Activated CD4-positive, alpha-beta T cell treated with anti-CD3 and anti-CD28 coated beads, Interleukin-2, amount 50 U/mL, for 16 hours (primary cell): ENCODE results near the gene ZCCHC3.
A peak's percentile ranks its signal among the peaks of the same experiment; 100 is the strongest.
"Not testable (repeated sequence)": the region's sequence is repeated elsewhere in the genome, so short reads cannot be mapped to it uniquely, and the experiment has no call there.

Experiments used
- DNase-seq: peaks from one replicate; pipeline ENCODE4 v3.0.0-alpha.2; 2020

The ZCCHC3 gene

DNA sequence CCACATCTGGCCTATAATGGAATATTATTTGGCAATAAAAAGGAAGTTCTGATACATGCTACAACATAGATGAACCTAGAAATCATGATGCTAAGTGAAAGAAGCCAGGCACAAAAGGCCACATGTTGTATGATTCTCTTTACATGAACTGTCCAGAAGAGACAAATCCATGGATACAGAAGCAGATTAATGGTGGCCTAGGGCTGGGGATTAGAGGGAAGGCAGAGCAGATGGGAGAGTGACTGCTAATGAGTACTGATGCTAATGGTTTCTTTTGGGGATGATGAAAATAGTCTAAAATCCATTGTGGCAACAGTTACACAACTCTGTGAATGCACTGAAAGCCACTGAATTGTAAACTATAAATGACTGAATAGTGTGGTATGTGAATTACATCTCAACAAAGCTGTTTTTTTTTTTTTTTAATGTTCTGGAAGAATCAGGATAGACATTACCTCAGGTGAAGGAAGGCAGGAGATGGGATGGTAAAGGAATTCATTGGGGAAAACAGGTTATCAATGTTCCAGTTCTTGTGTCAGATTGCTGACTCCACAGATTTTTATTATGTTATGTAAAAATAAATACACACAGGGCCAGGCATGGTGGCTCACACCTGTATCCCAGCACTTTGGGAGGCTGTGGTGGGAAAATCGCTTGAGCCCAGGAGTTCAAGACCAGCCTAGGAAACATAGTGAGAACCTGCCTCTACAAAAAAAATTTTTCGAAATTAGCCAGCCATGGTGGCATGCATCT, 19.1 kb downstream of the ZCCHC3 start:
- no peak for DNase-seq

DNA sequence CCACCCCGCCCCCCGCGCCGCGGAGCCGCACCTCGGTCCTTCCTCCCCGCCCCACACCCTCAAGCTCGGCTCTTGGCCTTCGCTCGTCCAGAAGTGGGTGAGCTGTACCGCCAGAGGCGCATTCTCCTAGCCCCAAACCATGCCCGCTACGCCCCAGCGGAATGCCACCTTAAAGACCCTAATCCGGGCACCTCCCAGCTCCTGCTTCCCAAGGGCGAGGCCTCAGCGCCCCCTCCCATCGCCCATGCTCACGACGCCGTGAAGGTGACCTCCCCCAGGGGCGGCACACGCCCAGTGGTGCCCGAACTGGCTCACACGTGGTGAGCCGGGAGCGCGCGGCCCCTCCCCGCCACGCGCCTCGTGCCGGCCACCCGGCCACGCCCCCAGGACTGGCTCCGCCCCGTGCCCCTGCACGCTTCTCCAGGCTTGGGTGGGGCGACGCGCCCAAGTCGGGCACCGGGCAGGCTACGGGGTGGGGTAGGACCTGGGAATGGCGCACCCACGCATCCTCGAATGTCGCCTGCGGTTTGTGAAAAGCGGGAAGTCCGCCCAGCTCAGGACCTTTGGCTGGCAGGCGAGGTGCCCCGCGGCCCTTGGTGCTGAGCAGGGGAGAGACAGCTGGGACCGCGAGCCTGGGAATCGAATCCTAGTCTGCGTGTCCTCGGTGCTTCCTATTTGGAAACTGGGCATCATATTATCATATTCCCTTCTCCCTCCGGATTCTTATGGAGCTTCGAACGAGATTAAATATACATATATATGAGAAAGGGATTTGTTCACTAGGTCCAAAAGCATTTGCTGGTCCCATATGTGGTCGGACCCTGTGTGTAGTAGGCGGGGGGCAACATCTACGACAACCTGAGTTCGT, 27.0 kb downstream of the ZCCHC3 start:
- DNase-seq: peak; percentile 92

DNA sequence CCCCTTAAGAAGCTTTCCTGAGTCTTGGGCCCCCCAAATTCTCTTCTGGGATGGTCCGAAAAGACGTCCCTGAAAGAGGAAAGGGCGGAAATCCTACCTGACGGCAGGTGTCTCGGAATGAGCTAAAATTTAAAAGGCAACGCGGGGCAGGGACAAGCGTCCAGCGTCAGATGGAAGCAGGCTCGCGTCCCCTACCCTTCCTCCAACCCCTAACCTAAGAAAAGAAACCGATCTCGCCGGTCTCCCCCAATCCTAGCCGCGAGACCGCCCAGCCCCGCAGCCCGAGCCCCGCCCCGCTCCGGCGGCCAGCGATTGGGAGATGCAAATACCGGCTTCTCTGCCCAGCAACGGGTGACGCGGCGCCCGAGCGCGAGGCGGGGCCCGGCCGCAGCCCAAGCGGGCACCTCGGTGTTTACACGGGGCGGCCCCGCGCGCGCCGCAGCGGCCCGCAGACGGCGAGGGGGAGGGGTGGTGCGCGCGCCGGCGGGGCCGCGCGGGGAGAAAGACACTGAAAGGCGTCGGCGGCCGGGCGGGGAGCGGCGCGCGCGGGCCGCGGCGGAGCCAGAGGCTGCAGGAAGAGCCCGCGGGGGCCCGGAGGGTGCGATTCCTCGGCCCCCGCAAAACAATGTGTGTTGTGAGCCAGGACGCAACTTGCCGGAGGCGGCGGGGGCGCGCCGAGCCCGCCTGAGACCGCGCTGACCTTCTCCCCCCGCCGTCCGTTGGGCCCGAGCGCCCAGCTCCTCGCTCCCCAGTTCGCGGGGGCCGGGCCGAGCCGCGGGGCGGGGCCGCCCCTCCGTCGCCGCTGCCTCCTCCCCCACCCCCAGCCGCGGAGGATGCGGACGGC, 27.9 kb downstream of the ZCCHC3 start, which contains the start of gene SOX12:
Gene SOX12, plus strand, starts transcription at position 508 of the 844 bp plus-strand sequence. CDS start 373 bp downstream, outside the sequence.
- peak; percentile 97 for DNase-seq

DNA sequence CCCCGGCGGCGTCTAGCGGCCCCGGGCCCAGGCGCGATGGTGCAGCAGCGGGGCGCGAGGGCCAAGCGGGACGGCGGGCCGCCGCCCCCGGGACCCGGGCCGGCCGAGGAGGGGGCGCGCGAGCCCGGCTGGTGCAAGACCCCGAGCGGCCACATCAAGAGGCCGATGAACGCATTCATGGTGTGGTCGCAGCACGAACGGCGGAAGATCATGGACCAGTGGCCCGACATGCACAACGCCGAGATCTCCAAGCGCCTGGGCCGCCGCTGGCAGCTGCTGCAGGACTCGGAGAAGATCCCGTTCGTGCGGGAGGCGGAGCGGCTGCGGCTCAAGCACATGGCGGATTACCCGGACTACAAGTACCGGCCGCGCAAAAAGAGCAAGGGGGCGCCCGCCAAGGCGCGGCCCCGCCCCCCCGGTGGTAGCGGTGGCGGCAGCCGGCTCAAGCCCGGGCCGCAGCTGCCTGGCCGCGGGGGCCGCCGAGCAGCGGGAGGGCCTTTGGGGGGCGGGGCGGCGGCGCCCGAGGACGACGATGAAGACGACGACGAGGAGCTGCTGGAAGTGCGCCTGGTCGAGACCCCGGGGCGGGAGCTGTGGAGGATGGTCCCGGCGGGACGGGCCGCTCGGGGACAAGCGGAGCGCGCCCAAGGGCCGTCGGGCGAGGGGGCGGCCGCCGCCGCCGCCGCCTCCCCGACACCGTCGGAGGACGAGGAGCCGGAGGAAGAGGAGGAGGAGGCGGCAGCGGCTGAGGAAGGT, 28.7 kb downstream of the ZCCHC3 start:
- peak; percentile 35 for DNase-seq

DNA sequence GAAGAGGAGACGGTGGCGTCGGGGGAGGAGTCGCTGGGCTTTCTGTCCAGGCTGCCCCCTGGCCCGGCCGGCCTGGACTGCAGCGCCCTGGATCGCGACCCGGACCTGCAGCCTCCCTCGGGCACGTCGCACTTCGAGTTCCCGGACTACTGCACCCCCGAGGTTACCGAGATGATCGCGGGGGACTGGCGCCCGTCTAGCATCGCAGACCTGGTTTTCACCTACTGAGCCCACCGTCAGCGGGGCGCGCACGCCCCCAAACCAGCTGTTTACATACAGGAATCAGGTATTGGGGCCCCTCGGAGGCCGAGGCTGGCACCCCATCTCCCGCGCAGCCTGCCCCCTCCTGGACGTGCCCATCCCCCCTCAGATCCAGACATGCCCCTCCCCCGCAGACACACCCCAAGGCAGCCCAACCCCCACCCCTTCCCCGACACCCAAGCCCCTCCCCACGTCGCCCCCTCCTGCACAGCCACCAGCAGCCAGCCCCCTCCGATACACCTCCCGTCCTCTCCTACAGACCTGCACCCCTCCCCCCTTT, 29.3 kb downstream of the ZCCHC3 start:
- DNase-seq: no peak

DNA sequence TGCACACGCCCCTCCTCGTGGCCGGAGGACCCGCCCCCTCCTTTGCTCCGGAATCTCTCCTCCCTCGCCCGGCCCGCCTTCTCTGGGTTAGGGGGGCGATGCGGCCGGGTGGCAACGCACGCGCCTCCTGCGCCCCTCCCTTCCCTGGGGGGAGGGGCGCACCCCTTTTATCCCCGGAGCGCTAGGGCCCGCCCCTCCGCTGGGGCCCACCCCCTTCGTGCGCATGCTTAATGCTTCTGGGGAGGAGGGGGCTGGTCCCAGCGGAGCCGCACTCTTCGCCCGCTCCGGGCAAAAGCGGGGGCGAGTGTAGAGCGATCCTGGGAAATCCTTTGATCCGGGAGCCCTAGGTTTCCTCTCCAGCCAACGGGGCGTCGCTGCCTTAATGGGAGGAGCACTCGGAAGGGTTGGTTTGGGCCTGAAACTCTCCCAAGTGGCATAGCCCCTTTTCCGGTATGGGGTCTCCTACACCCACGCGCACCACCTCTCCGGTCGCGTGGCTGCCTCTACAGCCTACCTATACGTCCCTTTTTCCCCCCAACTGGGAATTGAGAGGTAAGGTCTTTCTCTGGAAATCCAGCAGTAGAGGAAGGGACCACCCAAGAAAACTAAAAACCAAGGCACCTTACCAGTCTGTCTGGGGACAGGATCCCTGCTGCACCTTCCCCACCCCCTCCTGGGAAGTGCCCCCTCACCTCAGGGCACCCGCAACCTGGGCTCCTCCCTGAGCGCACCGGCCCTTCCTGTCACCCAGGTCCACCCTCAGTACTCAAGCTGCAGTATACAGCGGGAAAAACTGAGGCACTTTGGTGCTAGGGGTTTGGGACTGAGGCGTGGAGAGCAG, 30.0 kb downstream of the ZCCHC3 start:
- peak; percentile 68 for DNase-seq

DNA sequence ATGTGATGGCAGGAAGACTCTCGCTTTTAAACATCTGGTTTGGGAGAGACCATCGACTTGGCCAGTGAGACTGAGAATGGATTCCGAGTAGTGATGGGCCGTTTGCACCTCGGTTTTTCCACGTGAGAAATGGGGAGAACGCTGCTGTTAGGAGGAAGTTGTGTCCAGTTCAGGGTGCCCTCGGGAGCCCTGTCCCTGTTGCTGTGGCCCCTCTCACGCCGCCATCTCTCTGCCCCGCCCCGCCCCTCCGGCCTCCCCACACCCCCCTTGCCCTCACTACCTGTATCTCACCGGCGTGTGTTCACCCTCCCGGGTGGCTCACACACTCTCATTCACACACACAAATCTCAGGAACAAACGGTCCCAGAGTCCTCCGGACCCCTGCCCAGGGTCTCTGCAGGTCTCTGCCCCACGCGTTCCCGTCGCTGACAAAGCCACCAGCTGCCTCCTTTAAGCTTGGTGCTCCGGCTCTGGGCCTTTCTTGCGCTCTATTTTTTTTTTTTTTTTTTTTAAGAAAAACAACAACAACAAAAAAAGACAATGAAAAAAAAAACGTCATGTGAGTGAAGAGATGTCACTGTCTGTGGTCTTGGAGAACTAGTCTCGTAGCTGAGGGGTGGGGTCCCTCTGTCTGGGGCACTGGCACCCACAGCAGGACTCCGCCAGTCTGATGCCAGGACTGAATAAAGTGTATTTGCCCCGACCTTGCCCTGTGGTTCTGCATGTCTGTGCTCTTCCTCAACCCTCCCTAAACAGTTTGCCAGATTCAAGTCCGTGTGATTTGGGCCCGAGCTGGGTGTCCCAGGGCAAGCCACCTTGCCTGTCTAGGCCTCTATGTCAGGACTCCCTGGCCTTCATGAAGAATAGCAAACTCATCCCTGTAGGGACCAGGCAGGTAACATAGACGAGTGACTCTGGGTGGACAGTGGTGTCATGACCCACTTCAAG, 30.9 kb downstream of the ZCCHC3 start:
- no peak for DNase-seq

DNA sequence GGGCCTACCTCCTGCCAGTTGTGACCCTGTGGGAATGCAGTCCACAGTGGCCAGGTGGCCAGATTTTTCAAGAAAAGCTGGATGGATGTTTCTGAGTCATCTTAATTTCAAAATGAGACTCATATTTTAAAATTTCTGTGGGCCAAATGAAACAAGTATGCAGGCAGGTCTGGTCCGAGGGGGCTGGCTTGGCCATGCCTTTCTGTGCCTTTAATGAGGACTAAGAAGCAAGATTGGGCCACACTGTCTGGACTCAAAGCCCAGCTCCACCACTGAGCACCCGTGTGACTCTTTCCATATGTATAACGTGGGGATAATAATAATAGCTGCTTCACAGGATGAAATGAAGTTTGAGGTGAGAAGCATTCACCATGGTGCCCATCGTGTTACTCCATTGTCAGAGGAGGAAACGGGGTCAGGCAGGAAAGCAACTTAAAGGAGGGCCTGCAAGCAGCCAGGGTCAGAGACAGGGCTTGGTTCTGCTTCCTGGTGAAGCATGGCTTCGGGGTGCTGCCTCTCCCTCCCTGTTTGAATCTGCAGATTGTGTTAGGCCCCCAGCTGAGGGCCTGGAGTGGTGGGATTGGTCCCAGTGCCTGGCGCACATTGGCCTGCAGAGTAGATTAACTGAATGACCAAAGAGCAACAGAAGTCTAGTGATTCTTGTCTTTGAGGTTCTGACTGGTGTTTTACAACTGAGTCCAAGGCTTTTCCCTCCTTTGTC, 31.8 kb downstream of the ZCCHC3 start:
- DNase-seq: no peak

DNA sequence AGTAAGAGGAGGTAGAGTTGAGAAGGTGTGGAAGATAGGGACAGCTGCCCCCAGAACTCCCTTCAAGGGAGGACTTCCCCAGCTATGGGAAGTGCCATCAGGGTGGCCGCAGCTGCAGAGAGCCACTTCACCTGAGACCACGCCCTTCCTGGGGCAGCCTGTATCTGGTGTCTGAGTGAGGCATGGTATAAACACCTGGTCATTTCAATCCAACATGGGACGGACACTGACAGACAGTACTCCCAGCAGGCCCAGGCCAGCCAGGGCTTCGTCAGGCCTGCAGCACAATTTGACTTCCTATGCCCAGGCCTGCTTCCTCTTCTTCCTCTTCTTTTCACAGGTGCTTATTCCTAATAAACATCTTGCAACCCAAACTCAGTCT, 32.5 kb downstream of the ZCCHC3 start:
- DNase-seq: no peak

DNA sequence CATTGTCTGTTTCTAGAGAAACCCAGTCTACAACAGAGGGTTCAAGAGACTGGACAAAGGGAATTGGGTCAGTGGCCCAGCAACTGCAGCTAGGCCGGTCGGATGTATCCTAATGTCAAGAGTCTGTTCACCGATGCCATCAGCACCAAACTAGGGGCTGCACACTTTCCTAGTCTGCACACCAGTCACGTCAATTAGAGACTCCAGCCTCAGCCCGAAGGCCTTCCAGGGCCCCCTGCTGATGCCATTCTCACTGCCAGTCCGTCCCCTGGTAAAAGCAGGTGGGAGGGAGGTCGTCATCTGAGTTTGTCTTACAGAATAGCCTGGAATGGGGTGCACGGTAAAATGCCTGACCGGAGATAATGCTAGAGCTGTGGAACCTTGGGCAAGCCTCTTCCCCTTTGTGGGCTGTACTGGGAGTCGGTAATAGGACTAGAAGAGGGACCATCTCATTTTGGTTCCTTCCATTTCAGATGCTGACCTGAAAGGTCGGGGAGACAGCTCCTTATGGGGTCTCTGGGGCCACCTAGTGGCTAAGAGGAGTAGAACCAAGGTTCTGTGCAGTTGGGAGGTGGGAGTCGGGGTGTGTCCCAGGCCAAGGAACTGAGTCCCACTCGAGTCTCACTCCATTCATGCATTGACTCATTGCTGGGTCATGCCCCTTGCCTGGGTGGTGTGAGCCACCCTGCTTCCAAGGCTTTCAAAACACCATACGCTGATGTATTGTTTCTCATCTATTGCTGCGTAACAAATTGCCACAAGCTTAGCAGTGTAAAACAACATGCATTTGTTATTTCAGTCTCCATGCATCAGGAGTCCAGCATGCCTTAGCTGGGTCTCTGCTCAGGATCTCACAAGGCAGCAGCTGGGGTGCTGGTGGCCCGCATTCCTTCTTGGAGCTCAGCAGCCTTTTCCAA, 33.1 kb downstream of the ZCCHC3 start:
- peak; percentile 70 for DNase-seq

DNA sequence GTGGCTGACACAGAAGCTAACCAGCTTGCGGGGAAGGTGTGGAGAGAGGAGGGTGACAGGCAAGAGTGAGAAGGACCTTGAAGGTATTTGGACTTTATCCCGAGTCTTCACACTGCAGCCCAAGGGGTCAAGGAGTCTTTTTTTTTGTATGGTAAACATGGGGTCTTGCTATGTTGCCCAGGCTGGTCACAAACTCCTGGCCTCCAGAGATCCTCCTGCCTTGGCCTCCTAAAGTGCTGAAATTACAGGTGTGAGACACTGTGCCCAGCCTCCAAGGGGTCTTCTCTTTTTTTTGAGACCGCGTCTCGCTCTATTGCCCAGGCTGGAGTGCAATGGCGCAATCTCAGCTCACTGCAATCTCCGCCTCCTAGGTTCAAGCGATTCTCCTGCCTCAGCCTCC, 37.2 kb downstream of the ZCCHC3 start:
- no peak for DNase-seq

DNA sequence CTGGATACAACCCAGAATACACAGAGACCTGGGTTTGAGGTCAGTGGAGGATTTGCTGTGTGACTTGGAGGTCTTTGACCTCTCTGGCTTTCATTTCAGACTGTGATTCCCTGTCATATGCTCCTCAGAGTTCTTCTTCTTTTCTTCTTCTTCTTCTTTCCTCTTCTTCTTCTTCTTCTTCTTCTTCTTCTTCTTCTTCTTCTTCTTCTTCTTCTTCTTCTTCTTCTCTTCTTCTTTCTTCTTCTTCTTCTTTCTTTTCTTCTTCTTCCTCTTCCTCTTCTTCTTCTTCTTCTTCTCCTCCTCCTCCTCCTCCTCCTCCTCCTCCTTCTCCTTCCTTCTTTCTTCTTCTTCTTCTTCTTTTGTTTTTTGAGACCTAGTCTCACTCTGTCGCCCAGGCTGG, 38.7 kb downstream of the ZCCHC3 start:
- DNase-seq: not testable (repeated sequence)

DNA sequence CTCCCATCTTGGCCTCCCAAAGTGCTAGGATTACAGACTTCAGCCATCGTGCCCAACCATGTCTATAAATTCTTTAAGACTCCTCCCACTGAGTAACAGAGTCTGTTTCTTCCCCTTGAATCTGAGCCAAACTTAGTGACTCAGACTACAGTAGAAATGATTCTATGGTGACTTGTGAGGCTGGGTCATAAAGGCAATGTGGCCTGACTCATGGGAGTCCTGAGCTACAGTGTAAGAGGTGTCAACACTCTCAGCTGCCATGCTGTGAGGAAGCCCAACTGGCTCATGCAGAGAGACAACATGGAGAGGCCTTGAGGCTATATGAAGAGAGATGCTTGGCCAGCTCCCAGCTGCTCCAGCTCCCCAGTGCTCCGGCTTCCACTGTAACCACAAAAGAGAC, 44.3 kb downstream of the ZCCHC3 start:
- DNase-seq: peak; percentile 34

DNA sequence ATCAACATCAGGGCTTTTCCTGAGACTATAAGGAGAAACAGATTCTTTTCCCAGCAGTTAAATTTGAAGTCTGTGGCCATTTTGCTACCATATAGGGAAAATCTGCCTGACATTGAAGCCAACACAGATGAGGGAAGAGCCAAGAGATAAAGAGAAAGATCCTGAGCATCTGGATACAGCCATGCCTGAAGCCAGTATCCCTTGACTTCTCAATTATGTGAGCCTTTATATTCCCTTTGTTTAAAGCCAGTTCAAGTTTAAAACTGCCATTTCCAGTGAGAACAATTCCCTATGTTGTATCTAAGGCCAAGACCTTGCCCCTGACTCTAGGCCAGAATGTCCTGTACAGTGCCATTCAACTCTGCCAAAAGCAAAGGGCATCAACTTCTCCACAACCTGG, 45.7 kb downstream of the ZCCHC3 start:
- DNase-seq: no peak

DNA sequence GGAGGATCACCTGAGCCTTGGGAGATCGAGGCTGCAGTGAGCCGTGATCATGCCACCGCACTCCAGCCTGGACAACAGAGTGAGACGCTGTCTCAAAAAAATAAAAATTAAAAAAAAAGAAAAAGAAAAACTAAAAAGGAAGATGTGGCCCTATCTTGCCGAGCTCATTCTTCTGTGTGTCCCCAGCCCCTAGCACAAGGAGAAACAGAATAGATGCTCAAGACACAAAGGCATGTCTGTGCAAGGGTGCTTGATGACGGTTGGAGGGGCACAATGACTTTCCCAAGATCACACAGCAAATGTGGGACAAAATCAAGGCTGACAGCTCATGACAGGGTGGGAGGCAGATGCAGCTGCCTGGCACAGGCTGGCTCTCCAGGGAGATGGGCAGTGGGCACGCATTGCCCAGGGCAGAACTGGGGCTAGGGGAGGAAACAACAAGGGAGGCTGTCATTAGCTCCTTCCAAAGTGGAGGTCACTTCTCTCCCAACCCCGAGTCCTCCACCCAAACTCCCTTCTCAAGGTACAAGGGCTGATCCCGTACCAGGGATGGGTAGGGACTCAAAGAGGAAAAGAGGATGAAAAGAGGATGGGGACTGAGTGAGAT, 48.8 kb downstream of the ZCCHC3 start:
- DNase-seq: no peak

DNA sequence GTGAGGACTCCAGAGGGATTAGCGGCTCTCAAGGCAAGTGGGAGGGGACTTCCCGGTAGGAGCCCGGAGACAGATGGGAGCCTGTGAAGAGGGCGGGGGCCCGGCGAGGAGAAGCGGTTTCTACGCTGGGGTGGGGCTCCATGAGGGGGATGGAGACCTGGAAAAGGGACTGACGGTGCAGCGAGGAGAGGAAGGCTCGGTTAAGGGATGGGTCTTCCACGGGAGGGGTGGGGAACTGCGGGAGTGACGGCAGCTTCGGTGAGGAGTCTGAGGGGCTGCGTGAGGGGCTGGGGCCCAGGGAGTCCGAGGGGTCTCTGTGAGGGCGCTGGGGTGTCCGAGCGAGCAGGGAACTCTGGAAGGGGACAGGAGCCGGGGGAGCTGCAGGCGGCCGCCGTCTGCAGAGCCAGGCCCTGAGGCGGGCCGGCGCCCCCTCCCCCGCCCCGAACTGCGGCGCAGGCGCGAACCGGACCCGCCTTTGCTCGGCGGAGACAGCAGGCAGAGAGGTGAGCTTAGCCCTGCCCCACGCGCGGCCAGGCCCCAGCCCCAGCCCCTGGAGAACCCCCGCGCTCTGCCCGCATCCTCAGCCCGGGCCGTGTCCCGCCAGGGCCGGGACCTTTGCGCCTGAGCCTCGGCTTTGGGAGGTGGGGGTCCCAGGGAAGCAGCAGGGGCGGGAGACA, 49.4 kb downstream of the ZCCHC3 start, which contains the start of gene NRSN2:
Gene NRSN2, plus strand, starts transcription at position 472 of the 677 bp plus-strand sequence. CDS start 2,533 bp downstream, outside the sequence.
- no peak for DNase-seq

DNA sequence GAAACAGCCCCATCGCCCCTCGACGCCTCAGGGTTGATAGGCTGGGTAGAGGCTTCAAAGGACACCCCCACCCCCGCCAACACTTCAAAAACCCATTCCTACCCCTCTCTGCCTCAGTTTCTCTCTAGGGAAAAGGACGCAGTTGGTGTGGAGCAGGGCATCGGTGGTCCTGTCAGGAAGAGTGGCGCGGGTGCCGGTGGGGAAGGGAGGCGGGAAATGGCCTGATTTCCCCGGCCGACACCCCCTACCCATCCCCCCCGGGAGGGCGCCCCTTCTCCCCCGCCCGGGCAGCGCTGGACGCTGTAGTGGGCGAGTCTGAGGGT, 49.9 kb downstream of the ZCCHC3 start:
- DNase-seq: no peak
